Psoas muscle (tissue), 8 donors: Measurements from ENCODE around the gene LRRK1. TPM values are rescaled to one million over a fixed set of nuclear protein-coding genes. Genes with fewer than 3 reads are reported as not detected.
A peak's percentile ranks its signal among the peaks of the same experiment; 100 is the strongest.

Source experiments
- ATAC-seq, 4 donors: fragments of 200-7000 bp; cut with Tn5 transposase; one replicate each; pipeline ENCODE4 v1.9.1; 2020; ENCODE audit warnings: moderate library complexity in 3 of 4, mild to moderate bottlenecking in 2 of 4
- DNase-seq, 2 donors: peaks; one replicate each; pipeline ENCODE4 v3.0.0-alpha.2; 2020
- H3K27ac ChIP-seq: fragments of 200-600 bp; one replicate; pipeline ENCODE4 v1.8.0; 2022
- H3K27me3 ChIP-seq, 3 donors: fragments of 200-600 bp in 1 of 3; one replicate each; pipeline versions ENCODE4 v1.6.1 to v1.8.0; 2013 to 2022; ENCODE audit warnings: low read length in 2 of 3, mild to moderate bottlenecking in 2 of 3, moderate library complexity in 1 of 3; ENCODE audit not compliant: insufficient read depth in 3 of 3
- H3K36me3 ChIP-seq, 2 donors: fragments of 200-600 bp in 1 of 2; one replicate each; pipeline versions ENCODE4 v1.6.1 to v1.8.0; 2013 to 2022; ENCODE audit warnings: low read depth in 1 of 2, mild to moderate bottlenecking in 1 of 2, moderate library complexity in 1 of 2; ENCODE audit not compliant: insufficient read depth in 1 of 2
- H3K4me1 ChIP-seq: fragments of 200-600 bp; one replicate; pipeline ENCODE4 v1.8.0; 2022
- H3K4me3 ChIP-seq: fragments of 200-600 bp; one replicate; pipeline ENCODE4 v1.8.0; 2022; ENCODE audit warnings: mild to moderate bottlenecking
- H3K9me3 ChIP-seq: fragments of 200-600 bp; one replicate; pipeline ENCODE4 v1.8.0; 2022
- WGBS, 3 donors: extraction: QIAGEN DNeasy Blood & Tissue Kit; methylation state at CpG; one replicate each; pipeline versions ENCODE4 v1.1.6 to v1.1.7; 2013; 5-methylcytosine and 5-hydroxymethylcytosine counted together
- intact Hi-C, 2 donors: fragments of 100-400 bp; cut with DNase I; formaldehyde crosslinking; loops; one replicate each; pipeline versions ENCODE4 v1.11.0 to v1.14.2; 2022
- polyA plus RNA-seq, 3 donors: library from polyadenylated mRNA; stranded (reverse); fragments of 200-250 nt; gene quantifications; one replicate each; pipeline ENCODE4 v1.2.3, GENCODE V29; 2013
- total RNA-seq, 4 donors: library from RNA; stranded (reverse); fragmentation: NEBNext Ultra II Directional in 2 of 4; extraction: Animal tissue kit (Norgen Biotek cat#: 25700) in 2 of 4; gene quantifications; one replicate each; pipeline versions ENCODE4 v1.2.1 to v1.2.4, GENCODE V29; 2021 to 2023
- TF ChIP-seq, protein P1 (sequence below): fragments of 200-600 bp; IDR thresholded peaks from one replicate; pipeline ENCODE4 v1.8.0; 2022; ENCODE audit warnings: antibody characterized with exemption
- donor health status: healthy with polysubstance abuse.
- donor health status: DM: no; HTN: no; CAD: no; lungs with moderate emphysema.
- donor health status: Bipolar disorder and iron deficiency.
- donor health status: healthy.
- donor health status: DM: yes; HTN: yes; CAD: no.
- donor health status: DM: no; HTN: no; CAD: no.
- donor health status: DM: no; HTN: no; CAD: no.
- donor health status: DM: yes; HTN: yes; CAD: no.

The LRRK1 gene
- total and polyA plus RNA-seq, 7 donors, result 0.91 to 7.6 (median 2.6) TPM

GRCh38 chr15:100983221-100983620, 64.1 kb downstream of the LRRK1 start:
- ATAC-seq (no peak), DNase-seq (no peak)
- Histone ChIP-seq H3K36me3 (peaks cover 0 to 3% of the 10 kb centered on the region in 2 donors), H3K4me1 (no peaks in the 10 kb centered on the region), H3K9me3 (no peaks in the 10 kb centered on the region), H3K27me3 (no peaks in the 10 kb centered on the region), H3K4me3 (no peak overlapping the region), H3K27ac (no peak overlapping the region)
- WGBS, 3 donors, result 80 to 90% (median 86%) methylated on average over 7 of the region's 7 CpGs
- TF ChIP-seq, protein P1, sequence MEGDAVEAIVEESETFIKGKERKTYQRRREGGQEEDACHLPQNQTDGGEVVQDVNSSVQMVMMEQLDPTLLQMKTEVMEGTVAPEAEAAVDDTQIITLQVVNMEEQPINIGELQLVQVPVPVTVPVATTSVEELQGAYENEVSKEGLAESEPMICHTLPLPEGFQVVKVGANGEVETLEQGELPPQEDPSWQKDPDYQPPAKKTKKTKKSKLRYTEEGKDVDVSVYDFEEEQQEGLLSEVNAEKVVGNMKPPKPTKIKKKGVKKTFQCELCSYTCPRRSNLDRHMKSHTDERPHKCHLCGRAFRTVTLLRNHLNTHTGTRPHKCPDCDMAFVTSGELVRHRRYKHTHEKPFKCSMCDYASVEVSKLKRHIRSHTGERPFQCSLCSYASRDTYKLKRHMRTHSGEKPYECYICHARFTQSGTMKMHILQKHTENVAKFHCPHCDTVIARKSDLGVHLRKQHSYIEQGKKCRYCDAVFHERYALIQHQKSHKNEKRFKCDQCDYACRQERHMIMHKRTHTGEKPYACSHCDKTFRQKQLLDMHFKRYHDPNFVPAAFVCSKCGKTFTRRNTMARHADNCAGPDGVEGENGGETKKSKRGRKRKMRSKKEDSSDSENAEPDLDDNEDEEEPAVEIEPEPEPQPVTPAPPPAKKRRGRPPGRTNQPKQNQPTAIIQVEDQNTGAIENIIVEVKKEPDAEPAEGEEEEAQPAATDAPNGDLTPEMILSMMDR, result no peak
- intact Hi-C loops, result no loop called here

DNA sequence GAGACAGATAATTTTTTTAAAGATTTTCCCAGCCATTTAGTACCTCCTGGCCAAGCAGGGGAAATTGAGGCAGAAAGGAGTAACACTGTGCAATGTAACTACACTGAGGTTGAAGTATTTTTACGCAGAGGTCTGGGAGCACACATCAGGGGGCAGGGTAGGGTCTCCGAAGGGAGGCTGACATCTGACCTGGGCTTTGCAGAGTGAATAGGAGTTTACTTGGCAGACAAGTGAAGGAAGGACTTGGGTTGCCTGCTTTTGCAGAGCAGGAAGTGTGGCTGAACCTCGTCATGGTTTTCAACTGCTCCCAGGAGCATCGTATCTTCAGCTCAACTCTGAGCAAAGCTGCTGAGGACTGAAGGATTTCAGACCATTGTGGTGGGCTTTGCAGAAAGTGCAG, 66.2 kb downstream of the LRRK1 start:
- Histone ChIP-seq H3K27me3 (no peaks in the 10 kb centered on the region), H3K27ac (no peak overlapping the region), H3K36me3 (peaks cover 0 to 12% of the 10 kb centered on the region in 2 donors), H3K9me3 (no peaks in the 10 kb centered on the region), H3K4me3 (no peak overlapping the region), H3K4me1 (no peaks in the 10 kb centered on the region)
- WGBS, 3 donors, result 70 to 88% (median 80%) methylated on average over 4 of the region's 4 CpGs
- intact Hi-C loops, result no loop called here
- TF ChIP-seq, protein P1, result no peak
- DNase-seq (no peak), ATAC-seq (no peak)

DNA sequence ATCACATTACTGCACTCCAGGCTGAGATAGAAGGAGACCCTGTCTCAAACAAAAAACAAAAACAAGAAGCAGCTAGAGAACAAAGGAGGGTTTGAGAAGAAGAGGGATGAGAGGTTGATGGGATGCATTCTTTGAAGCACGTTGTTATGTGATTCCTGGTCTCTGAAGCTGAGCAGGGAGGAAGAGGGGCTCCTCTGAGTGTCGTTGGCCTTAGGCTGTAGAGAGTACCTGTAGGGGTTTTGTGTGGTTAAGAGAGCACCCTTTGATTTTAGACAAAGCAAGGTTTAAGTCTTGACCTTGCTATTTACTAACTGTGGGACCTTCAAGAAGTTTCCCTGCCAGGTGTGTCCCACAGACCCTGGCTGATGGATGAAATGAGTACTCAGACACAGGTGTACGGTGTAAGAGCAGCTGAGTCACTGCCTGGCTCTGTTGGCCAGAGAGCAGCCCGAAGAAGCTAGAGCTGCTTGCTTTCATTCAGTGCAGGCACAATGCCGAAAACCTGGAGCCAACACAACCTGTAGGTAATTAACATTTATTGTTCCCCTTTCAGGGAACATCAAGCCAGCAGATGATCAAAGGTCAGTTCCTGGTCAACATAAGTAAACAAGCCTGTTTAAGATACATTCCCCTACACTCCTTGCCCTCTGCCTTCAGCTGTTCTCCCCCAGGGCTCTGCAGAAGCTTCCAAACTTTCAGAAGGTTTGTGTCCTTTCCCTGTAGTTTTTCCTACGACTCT, 67.2 kb downstream of the LRRK1 start:
- no peak overlapping the region for H3K27ac ChIP-seq
- TF ChIP-seq, protein P1, result no peak
- H3K4me1 ChIP-seq, result no peaks in the 10 kb centered on the region
- H3K36me3 ChIP-seq, result peaks cover 0 to 12% of the 10 kb centered on the region in 2 donors
- DNase-seq (no peak), ATAC-seq (no peak)
- intact Hi-C loops, result no loop called here
- WGBS, 3 donors, result 53 to 64% (median 63%) methylated on average over 6 of the region's 6 CpGs
- no peaks in the 10 kb centered on the region for H3K9me3 ChIP-seq
- H3K4me3 ChIP-seq, result no peak overlapping the region
- no peaks in the 10 kb centered on the region for H3K27me3 ChIP-seq

- Histone ChIP-seq H3K9me3 (no peaks in the 10 kb centered on the region), H3K27me3 (no peaks in the 10 kb centered on the region), H3K4me3 (no peak overlapping the region), H3K4me1 (no peaks in the 10 kb centered on the region), H3K36me3 (peaks cover 0 to 12% of the 10 kb centered on the region in 2 donors), H3K27ac (no peak overlapping the region)
- ATAC-seq, result peak in 1 of 4 donors; percentile 55
- WGBS, 3 donors, result 64 to 72% (median 68%) methylated on average over 4 of the region's 4 CpGs
- TF ChIP-seq, protein P1, result no peak
- no peak for DNase-seq
- intact Hi-C loops, result no loop called here
Observed at GRCh38 chr15:100987143-100987542, 68.0 kb downstream of the LRRK1 start.

DNA sequence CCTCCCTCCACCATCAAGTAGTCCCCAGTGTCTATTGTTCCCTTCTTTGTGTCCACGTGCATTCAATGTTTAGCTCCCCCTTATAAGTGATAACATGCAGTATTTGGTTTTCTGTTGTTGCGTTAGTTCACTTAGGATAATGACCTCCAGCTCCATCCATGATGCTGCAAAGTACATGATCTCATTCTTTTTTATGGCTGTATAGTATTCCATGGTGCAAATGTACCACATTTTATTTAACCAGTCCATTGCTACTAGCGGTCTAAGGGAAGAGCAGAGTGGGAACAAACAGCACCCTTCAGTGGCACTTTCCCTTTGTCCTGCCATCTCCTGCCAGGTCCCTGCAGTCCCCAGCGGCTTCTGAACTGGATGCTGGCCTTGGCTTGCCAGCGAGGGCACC, 69.1 kb downstream of the LRRK1 start:
- H3K9me3 ChIP-seq, result no peaks in the 10 kb centered on the region
- no peaks in the 10 kb centered on the region for H3K4me1 ChIP-seq
- DNase-seq (no peak), ATAC-seq (no peak)
- no peak overlapping the region for H3K4me3 ChIP-seq
- 96 to 99% (median 97%) methylated on average over 5 of the region's 5 CpGs for WGBS, 3 donors
- intact Hi-C loops, result no loop called here
- TF ChIP-seq, protein P1, result no peak
- peaks cover 0 to 12% of the 10 kb centered on the region in 2 donors for H3K36me3 ChIP-seq
- H3K27me3 ChIP-seq, result no peaks in the 10 kb centered on the region
- no peak overlapping the region for H3K27ac ChIP-seq
